GM20000 (cell line): ENCODE results near the gene IGSF9.

Experiments used
- DNase-seq: peaks from one replicate; pipeline ENCODE4 v3.0.0; 2012; ENCODE audit warnings: low spot score
- CTCF ChIP-seq: IDR thresholded peaks from 2 replicates; pipeline ENCODE4 v1.5.1; 2012; ENCODE audit warnings: mild to moderate bottlenecking, control low read depth; ENCODE audit errors: extremely low read depth, missing control alignments

Gene IGSF9

DNA sequence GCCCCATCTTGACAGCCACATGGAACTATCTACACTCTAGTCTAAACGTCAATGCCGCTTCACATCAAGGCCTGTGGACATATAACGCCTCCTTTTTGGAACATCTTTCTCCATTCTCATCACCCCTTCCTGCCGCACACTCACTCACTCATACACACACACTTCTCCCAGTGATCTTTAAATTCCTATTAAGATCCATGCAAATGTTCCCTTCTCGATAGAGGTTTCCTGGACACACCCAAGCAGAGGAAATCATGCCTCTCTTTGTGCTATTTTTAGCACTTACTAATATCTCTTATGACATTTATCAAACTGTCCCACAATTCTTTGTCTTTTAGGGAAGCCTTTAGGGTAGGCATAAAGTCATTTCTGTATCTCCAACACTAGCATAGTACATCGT, 36.9 kb upstream of the IGSF9 start:
- no peak for TF ChIP-seq CTCF

GRCh38 chr1:159981351-159982055, 36.1 kb upstream of the IGSF9 start:
- TF ChIP-seq CTCF, result no peak
- no peak for DNase-seq

More for the DNA sequence above, 36.9 kb upstream of the IGSF9 start:
- DNase-seq, result no peak

DNA sequence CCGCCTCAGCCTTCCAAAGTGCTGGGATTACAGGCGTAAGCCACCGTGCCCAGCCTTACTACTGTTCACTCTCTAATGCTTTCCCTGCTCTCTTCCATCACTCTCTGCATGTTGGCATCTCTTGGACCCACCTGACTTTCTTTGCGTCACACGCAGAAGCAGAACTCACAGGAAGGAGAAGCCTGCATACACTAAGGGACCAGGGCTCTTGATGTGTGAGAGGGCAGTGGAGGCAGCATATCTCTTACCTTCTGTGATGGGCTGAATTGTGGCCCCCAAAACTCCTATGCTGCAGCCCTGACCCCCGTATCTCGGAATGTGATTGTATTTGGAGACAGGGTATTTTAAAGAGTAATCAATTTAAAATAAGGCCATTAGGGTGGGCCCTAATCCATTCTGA, 35.4 kb upstream of the IGSF9 start:
- DNase-seq, result no peak
- TF ChIP-seq CTCF, result no peak

DNA sequence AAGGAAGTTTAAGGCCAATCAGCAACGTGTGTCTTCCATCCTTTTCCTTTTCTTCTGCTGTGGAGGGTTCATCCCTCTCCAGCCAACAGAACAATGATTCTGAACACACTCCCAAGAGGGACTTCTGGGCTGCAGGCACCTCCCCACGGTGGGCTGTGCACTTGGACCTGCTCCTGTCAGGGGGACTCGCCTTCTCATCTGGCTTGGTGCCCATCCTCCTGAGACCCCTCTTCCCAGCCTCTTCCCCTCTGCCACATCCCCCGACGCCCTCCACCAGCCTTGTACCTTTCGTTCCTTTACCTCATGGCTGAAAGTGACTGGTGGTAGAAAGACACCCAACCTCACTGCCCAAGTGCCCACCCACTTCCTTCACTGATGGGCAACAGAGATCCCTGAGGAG, 34.7 kb upstream of the IGSF9 start:
- no peak for DNase-seq
- no peak for TF ChIP-seq CTCF

DNA sequence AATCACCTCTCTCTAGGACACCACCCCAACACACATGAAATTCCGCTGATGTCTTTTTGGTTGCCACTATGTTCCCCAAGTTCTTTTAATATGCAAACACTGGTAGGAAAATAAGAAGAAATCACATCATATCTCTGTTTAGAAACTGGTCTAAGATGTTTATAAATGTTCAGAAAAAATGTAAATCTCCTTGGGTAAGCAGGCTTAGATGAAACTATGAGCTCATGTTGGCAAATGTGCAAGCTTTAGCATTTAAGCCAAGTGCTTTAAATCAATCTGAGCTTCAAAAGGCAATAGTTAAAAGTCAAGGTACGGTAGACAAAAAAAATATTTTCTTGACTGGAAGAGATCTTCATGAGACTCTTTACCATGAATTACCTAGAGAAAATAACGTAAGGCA, 33.8 kb upstream of the IGSF9 start:
- TF ChIP-seq CTCF, result no peak
- DNase-seq, result no peak

GRCh38 chr1:159978107-159978398, 32.6 kb upstream of the IGSF9 start:
- TF ChIP-seq CTCF, result no peak

DNA sequence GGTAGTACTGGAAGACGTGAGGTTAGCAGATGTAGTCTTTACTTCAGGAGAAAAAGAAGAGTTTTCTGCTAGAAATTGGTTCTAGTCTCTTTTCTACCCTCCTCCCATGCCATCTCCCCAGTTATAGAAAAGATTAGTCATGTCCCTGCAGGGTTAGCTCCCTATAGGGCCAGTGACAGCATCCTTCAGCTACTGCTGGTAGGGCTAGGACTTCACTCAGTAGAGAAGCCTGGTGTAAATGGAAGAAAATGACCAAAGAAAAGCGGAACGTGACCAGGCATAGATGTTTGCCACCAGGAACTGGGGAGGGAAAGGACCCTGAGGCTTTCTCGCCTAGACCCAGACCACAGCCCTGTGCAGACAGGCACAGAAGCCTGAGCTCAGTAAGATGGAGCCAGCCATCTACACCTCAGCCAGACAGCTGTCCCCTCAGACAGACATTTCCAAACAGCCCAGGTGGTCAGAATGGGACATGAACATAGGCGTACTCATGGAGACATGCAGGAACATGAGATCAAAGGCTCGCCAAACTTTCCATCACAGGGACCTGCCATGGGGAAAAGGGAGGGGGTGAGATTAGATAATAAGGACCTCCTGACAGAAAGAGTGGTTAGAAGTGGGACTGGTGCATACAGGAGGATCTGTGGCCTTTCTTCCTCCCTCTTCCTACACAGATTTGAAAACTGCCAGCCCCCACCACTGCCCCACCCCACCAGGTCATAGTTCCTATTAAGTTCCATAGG, 32.1 kb upstream of the IGSF9 start:
- TF ChIP-seq CTCF, result no peak
- DNase-seq, result no peak

More at GRCh38 chr1:159978107-159978398, 32.6 kb upstream of the IGSF9 start:
- no peak for DNase-seq
